ENCODE data around the gene SORCS2.

Gene SORCS2

DNA sequence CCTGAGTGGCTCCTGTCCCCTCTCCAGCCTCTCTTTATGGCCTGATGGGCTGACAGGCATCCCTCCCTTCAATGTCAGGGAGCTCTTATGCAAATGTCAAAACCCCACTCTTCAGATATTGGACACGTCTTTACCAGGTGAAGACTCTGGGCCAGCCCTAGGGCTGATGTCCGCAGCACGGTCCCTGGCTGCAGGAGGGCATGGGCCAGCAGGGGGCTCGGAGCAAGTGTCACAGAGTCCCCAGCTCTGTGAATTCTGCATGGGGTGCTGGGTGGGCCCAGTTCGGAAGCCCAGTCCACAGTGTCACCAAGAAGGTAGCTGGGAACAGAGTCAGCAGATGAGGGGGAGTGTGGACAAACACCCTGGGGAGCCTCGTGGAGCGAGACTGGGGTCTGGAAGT is 282.0 kb downstream of the SORCS2 start:
- TF ChIP-seq, protein P1, sequence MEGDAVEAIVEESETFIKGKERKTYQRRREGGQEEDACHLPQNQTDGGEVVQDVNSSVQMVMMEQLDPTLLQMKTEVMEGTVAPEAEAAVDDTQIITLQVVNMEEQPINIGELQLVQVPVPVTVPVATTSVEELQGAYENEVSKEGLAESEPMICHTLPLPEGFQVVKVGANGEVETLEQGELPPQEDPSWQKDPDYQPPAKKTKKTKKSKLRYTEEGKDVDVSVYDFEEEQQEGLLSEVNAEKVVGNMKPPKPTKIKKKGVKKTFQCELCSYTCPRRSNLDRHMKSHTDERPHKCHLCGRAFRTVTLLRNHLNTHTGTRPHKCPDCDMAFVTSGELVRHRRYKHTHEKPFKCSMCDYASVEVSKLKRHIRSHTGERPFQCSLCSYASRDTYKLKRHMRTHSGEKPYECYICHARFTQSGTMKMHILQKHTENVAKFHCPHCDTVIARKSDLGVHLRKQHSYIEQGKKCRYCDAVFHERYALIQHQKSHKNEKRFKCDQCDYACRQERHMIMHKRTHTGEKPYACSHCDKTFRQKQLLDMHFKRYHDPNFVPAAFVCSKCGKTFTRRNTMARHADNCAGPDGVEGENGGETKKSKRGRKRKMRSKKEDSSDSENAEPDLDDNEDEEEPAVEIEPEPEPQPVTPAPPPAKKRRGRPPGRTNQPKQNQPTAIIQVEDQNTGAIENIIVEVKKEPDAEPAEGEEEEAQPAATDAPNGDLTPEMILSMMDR (conservative IDR thresholded peaks at IDR 0.05), result no peak

DNA sequence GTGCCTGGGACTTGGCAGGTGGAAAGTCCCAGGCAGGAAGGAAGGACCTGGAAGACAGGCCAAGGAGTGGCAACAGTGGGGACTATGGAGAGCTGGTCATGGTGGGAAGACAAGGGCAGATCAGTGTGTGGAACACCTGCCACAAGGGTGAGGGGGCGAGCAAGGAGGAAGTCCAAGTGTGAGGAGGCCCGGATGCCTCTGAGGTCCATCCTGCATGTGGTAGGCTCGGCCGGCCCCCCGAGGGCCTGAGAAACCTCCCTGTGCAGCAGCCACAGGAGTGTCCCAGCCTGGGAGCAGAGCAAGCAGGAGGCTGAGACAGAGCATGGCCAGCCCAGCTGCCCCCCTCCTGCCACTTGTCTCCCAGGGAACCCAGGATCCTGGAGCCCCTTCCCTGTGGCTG is 282.9 kb downstream of the SORCS2 start:
- TF ChIP-seq, protein P1 (conservative IDR thresholded peaks at IDR 0.05), result no peak
- H3K27ac ChIP-seq, result no peak overlapping the region

More for the DNA sequence above, 282.0 kb downstream of the SORCS2 start:
- H3K27ac ChIP-seq, result no peak overlapping the region

DNA sequence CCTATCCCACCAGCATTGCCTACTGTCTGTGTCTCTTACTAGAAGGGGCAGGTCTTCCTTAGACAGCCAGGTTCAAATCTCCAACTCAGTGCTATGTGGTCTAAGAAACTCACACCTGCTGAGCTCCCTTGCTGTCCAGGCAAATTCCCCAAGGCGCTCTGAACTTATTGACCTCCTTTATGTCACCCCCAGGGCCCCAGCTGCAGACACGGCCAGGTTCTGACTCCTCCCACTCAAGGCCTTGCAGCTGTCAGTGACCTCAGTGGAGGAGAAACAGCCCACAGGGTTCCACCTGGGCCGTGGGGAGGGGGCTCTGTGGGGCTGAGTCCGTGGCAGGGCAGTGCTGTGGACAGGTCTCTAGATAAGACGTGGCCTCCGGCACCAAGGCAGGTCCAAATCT is 284.5 kb downstream of the SORCS2 start:
- TF ChIP-seq, protein P1 (conservative IDR thresholded peaks at IDR 0.05), result no peak
- no peak overlapping the region for H3K27ac ChIP-seq

DNA sequence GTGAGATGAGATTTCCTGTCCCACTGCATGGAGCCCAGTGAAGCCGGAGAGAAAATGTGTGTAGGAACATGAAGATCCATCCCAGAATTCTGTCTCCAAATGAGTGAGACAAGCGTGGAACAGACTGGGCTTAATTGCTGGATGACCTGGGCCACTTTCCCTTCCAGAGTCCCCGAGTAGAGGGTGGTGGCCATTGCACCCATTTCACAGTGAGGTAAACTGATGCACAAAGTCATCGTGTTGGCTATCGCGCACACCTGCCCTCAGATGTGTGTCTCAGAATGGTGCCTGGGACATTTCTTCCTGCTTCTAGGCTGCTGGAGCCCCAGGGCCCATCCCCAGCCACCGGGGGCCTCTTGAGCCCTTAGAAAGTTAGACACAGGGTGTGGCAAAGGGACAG is 285.4 kb downstream of the SORCS2 start:
- no peak overlapping the region for H3K27ac ChIP-seq
- TF ChIP-seq, protein P1 (conservative IDR thresholded peaks at IDR 0.05), result no peak

DNA sequence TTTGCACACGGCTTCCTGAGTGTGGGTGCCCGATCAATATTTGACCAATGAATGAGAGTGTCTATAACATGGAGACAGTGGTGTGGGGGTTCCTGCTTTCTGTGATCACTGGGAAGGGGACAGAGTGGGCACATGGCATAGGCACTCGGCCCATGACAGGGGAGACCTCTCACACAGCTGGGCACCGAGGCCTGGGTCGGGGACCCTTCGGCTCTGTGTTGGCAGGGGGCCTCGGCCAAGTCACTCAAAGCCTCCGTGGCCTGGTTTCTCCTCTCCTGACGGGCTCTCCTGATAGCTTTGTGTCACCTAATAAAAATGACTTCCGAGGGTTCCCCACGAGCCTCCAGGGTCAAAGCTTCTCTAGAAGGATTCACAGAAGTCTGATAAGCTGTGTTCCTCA is 286.3 kb downstream of the SORCS2 start:
- TF ChIP-seq, protein P1 (conservative IDR thresholded peaks at IDR 0.05), result no peak
- no peak overlapping the region for H3K27ac ChIP-seq

DNA sequence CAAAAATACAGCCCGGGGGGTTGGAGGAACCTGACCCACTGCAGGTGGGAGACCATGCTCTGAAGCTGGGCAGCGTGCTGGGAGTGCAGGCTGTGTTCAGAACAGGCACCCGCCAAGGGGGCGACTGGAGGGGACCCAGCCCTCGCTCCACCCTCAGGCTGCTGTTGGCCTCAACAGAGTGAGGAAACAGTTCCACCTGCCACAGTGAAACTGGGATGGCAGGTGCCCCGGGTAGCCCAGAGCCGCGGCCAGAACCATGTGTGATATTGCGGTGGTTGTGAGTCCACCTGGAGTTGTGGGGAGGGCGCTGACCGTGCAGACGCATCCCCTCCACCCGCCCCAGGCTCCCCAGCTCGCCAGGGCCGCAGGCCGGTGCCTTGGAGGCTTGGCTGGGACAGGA is 288.1 kb downstream of the SORCS2 start:
- TF ChIP-seq, protein P1 (conservative IDR thresholded peaks at IDR 0.05), result no peak

DNA sequence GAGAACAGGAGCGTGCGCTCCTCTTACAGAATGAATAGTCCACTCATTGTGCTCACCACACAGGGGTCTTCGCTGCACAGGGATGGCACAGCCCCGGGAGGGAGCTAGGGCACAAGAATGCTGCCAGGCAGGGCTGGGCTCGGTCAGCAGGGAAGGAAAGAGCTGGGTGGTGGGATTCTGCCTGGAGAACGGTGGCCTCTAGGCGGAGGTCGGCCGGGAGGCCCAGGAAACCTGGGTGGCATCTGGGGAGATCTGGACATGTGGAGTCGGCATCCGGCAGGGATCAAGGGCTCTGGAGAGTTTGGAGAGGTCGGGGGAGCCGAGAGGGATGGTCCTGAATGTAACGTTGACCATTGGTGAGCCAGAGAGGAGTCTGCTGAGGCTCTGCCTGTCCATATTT is 288.9 kb downstream of the SORCS2 start:
- no peak overlapping the region for H3K27ac ChIP-seq
- TF ChIP-seq, protein P1 (conservative IDR thresholded peaks at IDR 0.05), result no peak

More for the DNA sequence above, 288.1 kb downstream of the SORCS2 start:
- H3K27ac ChIP-seq, result no peak overlapping the region

DNA sequence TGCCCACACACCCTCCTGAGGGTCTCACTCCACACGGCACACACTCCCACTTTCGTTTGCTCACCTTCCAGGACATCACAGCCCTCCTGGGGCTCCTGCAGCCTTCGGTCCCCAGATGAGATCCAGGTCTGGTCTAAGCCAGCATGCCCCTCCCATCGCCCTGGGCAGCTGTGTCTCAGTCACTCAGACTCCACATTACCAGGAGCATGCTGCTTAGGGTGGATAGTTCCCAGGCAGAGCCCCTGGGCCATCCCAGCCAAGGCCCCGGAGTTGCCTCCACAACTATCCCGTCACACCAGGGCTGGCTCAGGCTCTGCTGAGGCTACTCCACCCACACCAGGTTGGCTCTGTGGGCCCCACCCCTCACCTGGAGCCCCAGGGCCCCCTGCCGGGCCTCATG is 292.8 kb downstream of the SORCS2 start:
- TF ChIP-seq, protein P1 (conservative IDR thresholded peaks at IDR 0.05), result no peak
- no peak overlapping the region for H3K27ac ChIP-seq
